ENCODE results near the gene NOL4L.

The NOL4L gene

DNA sequence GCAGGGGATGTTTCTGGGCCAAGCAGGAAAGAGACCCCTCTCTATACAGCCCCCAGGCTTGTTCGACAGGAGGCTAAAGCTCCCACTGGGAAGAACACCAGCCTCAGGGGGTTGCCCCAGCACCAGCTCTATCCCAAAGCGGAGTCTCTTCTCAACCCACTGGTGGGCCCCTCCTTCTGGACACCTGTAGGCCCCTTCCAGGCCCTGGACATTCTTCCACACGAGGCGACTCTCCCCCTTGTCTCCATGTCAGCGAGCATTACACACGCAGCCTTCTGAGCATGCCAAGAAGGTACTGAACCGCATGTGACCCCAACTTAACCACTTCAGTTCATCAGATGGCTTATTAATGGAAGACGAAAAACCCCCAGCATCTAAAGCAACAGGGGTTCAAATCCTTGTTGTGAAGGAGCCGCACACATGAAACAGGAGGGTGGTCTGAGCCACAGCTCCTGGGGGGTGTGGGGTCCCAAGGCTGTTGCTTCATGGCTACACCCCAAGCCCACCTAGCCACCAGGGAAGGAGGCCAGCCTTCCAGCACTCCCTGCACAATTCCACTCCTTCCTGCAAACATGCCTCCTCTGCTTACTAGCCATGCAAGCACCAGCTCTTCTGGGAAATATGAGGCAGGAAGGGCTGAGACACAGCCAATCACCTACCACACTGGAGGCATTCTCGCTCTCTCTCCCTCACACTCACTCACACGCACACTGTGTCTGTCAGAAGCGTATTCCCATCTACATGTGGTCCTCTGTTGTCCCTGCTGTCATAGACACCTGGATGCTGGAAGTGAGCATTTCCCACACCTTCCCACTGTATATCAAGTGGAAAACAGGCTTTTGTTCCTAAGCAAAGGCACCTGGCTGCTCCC is 104.5 kb downstream of the NOL4L start:
- DNase-seq, result no peak

DNA sequence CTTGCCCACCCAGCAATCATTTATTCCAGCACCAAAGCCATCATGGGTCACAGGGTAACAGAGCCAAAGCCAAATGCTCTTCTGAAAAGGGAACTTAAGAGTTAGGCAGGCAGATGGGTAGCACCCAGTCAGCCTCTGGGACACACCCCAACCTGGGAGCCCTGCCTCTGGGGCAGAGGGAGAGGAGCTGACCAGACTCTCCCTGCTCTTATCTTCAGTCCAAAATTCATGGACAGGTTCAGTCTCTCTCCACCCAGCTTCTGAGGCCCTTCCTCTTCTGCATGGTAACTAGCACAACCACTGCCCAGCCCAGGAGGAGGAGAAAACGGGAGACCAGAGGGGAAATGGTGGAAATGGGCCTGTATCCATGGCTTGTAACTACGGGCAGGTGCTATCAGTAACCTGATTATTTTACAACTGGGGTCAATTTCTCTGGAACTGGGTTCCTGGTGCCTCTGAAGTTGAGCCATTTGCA is 105.4 kb downstream of the NOL4L start:
- no peak for DNase-seq

DNA sequence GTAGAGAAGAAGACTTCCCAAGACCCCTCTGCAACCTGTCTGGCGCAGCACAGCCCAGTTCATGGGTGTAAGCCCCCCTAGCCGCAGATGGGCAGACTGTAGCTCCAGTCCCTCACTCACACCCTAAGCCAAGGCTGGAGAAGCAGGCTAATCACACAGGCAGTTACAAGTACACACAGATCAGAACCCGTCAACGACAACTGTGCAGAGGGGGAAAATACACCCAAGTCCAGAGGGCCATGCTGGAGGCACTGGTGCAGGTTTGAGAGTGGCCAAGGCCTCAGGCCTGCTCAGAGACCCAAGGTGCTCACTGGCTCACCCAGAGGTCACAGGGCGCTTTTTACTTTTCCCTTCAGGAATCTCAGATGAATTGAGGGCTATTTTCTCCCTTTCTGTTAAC is 106.1 kb downstream of the NOL4L start:
- no peak for DNase-seq

DNA sequence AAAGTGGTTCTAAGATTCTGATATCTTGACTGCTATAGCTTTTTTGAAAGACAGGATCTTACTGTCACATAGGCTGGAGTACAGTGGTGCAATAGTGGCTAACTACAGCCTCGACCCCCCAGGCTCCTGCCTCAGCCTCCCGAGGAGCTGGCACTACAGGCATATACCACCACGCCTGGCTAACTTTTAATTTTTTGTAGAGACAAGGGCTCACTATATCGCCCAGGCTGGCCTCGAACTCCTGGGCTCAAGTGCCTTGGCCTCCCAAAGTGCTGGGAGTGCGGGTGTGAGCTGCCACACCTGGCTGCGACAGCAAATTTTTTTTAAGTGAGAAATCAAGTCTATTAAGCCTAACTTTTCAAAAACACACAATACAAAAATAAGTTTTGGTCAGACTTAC is 106.6 kb downstream of the NOL4L start:
- DNase-seq, result no peak

DNA sequence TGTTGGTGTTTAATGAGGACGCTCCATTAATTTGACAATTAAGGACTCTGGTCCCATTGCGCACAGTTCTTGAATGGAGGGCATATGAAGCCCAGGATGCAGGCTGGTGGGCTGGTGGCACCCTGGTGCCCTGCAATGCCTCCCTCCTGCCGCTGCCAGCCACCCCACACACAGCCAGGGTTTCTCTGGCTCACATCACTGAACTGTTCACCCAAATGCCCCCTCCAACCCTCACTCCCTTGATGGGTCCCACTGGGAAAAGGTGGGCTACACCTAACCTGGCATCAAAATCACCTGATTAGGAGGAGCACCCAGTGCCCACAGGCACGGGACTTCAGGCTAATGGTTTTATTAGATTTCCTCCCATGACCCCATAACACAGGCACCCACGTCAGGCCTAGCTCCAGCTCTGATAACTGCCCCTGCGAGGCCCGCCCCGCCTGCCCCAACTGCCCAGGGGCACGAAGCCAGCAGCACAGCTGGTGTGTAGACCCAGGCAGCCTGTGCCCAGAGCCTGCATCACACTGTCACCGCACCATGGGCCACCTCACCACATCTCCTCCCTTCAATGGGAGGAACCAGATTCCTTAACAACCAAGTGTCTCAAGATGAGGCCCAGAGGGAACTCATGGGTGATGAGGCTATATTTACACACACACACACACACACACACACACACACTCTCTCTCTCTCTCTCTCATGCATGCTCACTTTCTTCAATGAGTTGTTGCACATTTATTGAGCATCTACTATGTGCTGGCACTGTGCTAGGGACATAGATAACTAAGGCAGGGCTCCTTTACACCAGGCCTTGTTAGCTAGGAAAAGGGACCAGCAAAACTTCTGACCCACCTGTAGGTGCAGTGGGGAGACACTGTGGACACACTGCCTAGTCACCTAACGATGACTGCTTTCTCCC is 107.3 kb downstream of the NOL4L start:
- DNase-seq, result no peak

DNA sequence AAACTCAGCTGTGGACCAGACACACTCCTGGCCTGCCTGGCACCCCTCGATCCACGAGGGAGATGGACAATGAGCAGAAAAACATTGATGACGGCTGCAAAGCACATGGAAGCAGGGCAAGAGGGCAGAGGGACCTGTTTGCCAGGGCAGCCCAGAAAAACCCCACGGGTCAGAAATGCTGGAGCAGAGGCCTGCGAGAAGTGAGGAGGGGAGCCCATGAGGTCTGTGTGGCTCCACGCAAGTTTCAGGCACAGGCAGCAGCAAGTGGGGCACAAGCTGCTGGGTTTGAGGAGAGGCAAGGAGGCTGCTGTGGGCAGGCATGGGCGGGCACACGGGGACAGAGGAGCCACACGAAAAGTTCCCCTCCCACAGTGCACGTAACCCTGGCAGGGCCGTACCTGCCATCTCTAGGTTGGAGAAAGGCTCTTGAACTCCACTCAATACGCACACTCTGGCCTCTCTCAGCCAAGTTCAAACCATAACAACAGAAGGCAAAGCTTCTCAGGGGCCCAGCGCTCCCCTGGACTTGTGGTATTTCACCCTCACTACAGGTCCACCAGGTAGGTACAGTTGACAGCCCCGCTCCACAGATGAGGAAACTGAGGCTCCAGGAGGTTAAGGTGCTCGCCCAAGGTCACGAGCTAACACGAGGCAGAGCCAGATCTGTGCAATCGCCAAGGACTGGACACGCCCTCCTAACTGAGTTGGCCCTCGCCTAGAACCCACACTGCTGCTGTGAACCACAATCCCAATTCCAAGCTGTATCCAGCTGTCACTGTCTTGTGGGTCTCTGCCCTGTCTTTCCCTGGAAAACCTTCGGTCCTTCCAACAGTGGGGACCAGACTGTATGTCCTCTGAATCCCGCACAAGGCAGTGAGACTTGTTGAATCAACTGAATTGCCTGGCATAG is 108.2 kb downstream of the NOL4L start:
- no peak for DNase-seq

DNA sequence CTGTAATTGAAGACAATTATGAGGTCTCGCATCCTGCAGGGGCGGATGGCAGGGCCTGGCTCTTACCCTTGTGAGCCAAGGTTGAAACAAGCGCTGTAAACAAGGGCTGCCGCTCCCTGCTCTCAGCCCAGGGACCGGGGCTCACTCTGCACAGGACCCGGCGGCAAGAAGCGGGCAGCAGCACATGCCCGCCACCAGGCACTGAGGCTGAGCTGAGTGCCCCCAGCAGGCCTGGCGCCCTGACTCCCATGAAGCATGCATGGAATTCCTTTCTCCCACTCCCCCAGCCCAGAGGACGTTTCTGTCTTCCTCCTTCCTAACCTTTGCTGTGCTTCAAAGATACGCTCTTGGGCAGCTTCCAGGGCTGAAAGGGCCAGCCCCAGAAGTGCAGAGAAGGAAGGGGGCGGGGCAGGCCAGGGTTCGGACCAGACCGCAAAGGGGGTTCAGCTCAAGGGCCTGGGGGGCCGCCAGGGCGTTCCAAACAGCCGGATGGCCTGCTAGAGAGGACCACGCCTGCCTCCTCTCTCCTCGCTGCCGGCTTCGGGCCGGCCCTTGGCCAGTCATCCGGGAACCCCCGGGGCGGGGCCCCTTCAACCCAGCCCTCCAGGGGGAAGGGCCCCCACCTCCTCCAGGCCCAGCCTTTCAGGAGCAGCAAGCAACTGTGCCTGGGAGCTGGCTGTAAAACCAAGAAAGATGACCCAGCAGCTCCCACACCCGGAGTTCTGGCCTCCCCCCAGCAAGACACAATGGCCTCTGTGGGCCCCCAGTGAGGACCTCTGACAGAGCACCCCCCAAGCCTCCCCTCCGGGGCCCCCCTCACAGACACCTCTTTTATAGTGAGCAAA is 109.9 kb downstream of the NOL4L start:
- no peak for DNase-seq

DNA sequence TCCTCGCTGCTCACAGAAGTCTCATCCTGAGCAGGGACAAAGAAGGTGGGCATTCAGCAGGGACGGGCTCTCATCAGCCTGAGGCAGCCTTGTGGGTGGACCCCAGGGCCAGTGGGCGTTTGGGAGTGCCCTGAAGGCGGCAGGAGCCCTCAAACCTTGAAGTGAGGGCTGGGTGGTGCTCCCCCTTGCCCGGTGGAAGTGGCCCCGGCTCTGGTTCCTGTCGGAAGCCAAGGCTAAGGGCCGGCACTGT is 110.5 kb downstream of the NOL4L start:
- no peak for DNase-seq

DNA sequence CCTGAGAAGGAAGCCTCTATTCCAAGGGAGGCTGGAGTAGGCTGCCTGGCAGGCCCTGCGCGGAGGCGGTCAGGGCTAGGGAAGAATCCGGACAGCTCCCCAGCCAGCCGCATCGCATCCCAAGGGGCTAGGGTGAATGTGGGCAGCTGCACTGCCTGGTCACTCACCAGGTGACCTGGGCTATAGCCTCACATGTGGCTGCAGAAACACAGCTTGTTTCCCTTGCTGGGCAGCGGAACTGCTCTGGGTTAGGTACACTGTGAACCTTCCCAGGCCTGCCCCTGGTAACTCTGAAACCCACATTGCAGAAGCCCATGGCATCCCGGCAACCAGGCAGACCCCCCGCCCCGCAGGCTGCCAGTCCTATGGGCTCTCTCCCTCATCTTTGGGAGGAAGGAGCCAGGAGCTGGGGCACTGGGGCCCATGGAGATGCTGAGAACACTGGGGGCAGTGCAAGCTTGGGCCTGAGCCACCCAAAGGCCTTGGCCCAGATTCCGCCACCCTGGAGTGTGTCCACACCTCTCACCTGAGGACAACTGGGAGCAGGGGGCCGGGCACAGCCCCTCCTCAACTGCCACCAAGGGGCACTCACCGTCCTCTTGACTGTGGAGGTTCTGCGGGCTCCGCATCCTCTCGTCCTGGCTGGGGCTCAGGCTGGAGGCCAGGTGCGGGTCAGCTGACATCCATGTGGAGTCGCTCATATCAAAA is 111.0 kb downstream of the NOL4L start:
- no peak for DNase-seq

DNA sequence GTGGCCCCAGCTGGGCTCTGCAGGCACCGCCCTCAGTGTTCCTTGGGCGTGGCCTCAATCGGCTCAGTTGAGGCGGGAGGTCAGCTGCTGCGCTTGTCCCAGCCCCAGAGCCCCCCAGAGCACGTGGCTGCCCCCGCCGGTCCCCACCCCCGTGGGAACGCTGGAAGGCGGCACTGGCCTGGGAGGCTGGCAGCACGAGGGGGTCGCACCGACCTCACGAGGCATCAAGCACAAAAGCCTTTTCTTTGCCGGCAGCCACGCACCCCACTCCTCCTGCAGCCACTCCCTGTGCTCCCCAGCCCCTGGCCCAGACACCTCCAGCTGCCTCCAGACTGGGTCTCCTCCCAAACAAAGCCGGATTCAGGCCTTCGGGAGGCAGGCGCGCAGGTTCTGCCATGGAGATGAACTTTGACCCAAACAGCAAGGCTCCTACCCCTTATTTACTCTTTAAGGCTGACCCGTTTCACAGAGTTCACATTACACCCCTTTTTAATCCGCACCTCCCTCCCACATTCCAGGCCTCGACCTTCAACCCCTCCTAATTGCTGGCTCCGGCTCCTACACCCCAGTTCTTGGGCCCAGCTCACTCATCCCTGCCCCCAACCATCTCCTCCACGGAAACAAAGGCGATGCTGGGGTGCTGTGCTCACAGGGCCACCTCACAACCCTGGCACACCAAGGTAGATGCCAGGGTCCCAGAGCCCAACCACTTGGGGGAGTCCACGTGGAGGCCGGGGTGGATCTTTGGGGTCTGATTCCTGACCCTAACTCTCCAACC is 111.7 kb downstream of the NOL4L start:
- DNase-seq, result no peak

DNA sequence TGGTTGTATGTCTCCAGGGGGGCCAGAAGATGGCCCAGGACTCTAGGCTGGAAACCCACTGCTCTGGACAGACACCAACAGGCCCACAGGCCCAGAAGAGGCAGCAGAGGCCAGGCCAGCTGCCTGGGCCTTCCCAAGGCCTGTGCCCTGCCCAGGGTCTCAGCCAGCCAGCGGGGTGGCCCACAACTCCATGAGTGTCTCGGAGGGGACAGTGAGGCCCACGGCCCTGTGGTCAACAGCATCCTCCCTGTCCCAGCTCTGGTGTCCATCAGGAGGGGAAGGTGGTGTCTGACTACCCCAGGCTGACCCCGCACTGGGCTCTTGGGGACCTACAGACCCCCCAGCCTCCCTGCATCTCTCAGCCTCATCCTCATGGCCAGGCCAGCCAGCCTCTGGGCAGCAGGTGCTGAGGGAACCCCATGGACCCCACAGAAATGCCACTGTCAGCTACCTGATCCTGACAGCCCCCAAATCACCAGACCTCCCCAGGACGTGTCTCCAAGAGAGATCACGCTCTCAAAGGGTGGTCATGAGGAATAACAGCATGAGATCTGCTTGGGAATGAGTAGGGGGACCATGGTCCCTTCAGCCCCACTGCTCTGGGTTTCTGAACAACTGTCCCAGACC is 112.4 kb downstream of the NOL4L start:
- no peak for DNase-seq

DNA sequence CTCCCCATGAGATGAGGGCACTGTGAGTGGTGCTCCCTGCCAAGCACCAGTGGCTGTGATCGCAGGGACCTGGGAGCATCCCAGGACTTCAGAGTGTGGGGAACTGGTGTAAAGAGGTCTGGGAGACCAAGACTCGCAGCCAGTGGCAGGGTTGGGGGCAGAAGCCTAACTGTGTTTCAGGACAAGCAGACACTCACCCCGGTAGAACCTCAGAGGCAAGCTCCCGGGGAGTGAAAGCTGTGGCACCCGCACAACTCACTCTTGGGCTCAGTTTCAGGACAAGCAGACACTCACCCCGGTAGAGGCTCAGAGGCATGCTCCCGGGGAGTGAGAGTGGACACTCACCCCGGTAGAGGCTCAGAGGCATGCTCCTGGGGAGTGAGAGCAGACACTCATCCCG is 114.2 kb downstream of the NOL4L start:
- DNase-seq, result no peak

DNA sequence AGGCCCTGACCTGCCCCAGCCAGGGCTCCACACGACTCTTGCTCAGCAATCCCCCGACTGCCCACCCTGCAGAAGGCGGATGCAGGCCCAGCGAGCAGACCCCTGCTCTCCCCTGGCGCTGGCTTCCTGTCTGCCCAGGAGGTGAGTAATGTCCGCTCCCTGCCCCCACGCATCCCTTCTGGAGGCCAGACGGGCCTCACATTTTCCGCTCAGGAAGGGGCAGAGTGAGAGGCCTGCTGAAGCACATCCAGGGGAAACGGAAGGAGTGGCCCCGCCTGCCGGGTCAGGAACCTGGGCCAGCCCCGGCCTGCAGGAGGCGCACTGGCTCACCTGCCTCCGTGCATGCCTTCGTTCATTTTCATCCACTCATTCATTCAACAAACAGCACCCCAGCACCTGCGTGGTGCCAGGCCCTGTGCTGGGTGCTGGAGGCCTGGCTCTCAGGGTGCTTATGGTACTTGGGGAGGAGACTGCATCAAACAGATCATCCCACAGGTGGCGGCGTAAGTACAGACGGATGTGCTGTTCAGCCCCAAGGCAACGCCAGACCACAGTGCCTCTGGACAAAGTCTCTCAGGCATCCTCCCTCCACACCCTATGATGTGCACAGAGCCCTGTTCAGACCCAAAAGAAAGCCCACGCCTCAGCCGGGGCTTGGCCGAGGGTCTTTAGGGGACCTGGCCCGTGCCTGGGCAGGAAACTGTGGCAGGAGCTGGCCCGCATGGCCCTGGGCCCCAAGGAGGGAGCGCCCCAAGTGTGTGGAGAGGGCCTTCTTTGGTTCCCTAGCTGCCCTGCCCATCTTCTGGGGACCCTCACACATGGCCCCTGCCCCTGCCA is 114.9 kb downstream of the NOL4L start:
- DNase-seq, result peak; percentile 34

DNA sequence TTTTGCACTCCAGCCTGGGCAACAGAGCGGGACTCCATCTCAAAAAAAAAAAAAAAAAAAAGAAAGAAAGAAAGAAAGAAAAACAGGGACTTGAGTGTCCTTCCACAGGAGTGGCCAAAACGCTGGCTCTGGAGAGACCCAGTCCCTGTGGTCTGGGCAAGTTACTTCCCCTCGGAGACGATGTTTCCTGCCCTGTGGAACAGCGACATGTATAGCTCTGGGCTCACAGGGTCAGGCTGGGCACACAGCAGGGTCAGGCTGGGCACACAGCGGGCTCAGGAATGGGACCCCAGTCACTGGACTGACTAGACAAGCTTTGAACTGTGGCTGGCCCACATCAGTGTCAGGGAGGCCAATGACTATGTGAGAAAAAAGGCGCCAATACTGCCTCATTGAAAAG is 116.3 kb downstream of the NOL4L start:
- no peak for DNase-seq

DNA sequence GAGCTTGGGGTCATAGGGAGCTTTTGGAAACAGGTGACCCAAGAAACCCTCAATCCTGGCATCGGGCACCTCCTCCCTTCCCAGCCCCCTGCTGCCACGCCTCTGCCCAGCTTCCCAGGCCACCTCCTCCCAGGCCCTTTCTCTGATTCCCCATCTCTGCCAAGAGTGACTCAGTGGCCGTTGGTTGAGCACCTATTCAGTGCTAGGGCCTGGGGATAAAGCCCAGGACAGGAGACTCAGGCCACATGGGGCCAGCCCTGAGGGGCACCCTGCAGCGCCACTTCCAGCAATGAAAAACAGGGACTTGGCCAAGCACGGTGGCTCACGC is 116.9 kb downstream of the NOL4L start:
- DNase-seq, result no peak

DNA sequence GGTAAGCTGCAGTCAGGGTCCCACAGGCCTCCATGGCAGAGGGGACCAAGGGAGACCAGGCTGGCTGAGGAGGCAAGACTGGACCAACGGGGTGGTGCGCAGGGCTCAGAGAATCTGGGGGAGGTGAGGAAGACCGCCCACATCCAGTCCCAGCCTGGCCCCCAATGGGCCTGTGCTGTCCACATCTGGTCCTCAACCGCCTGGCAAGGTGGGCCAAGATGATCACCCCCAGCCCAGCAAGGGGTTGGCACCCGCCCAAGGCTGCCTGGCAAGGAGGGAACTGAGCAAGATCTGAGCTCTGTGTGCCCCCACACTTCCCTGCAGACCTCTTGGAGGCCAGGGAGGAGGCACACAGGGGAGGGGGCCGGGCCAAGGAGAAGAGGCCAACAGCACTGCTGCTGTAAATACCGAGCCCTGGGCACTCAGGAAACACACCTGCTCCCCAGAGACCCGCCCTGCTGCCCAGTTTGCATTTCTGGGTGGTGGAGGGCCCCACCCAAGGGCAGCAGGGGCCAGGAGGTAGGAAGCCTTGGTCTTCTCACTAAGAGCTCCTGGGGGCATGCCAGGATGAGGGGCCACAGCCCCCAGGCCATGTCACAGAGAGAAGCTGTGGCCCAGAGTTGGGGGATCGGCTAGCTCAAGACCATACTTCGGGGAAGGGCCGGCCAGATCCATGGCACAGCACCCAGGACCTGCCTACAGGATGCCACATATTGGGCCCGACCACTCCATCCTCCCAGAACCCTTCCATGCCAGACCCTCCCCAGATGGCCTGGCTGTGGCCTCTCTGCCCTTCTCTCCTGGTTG is 117.4 kb downstream of the NOL4L start:
- DNase-seq, result no peak

DNA sequence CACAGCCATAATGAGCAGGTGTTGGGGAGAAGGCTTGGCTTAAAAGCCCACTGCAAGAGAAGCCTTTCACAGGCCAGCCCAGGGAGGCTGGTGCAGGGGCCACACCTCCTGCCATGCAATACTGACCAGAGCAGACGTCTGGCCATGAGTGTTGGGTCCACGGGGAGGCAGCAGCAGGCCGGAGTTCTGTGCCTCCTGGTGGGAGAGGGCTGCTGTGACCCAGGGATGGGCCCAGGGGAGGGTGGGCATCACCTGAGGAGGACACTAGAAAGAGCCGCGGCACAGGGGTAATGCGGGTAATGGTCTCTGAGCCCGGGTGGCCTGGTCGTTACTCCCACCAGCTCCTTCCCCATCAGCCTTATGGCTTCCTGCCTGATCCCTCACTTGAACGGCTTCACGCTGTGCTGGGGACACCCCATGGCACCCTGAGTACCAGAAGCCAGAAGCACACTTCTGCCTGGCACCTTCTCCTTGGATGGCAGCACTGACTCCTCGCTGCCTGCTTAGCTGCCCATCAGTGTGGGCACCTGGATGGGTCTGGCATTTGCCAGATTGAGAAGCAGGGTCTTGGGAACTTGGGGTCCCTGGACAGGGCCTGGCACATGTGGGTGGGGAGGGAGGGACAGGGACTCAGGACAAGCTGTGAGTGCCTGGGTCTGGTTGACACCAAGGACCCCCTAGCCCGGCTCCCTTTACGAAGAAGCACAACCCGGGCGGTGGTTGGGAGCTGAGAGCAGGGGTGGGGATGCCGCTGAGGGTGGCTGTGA is 118.2 kb downstream of the NOL4L start:
- no peak for DNase-seq

Measured in CD4-positive, alpha-beta T cell treated with Interleukin-10 for 1 hour (primary cell).